ENCODE measurements around the gene UNC5B.

Gene UNC5B

DNA sequence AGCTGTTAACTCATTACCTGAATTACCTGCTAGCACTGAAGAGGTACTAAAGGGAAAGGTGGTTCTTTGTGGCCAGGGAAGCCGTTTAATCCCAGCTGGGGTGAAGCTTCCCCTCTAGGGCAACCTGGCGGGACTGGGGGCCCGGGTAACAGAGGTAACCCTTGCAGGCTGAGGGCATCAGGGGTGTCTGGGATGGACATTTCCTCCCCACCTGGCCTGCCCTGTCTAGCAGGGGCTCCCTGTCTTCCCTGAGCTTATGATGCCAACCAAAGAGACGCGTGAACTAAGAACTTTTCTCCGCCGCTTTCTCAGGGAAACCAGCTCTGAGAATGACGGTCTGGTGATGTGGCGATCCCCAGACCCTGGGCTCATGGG, 52.8 kb downstream of the UNC5B start:
- TF ChIP-seq CTCF (IDR thresholded peaks at IDR 0.05) = no peak
- H3K4me3 ChIP-seq = no peak overlapping the region
- DNase-seq (ENCODE audit: low spot score) = no peak
- peak overlapping the region in 1 of 2 donors; percentile 58 for H3K27ac ChIP-seq

DNA sequence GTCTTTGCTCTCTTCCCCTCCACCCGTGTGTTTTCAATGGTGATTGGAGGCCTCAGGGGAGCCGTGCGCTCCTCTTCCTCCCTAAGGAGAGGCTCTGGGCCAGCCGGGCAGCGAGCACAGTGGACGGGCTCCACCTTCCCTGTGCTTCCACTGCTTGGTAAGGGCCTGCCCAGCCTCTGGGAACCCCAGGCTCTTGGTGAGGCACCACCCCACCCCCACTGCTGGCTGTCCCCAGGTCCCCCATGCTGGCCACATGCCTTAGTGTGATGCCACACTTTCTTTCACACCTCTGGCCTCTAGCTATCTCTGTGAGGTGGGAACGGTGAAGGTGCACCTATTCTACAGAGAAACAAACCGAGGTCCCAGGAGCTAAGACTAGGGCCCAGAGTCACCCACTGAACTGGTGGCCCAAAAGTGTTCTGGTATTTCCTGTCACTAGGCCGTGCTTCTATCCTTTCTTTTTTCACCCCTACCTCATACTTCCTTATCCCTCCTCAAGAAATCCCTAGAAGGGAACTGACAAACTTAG, 53.3 kb downstream of the UNC5B start:
- no peak for DNase-seq (ENCODE audit: low spot score)
- TF ChIP-seq CTCF (IDR thresholded peaks at IDR 0.05) = no peak
- Histone ChIP-seq H3K4me3 (no peak overlapping the region), H3K27ac (peak overlapping the region in 1 of 2 donors; percentile 58)

DNA sequence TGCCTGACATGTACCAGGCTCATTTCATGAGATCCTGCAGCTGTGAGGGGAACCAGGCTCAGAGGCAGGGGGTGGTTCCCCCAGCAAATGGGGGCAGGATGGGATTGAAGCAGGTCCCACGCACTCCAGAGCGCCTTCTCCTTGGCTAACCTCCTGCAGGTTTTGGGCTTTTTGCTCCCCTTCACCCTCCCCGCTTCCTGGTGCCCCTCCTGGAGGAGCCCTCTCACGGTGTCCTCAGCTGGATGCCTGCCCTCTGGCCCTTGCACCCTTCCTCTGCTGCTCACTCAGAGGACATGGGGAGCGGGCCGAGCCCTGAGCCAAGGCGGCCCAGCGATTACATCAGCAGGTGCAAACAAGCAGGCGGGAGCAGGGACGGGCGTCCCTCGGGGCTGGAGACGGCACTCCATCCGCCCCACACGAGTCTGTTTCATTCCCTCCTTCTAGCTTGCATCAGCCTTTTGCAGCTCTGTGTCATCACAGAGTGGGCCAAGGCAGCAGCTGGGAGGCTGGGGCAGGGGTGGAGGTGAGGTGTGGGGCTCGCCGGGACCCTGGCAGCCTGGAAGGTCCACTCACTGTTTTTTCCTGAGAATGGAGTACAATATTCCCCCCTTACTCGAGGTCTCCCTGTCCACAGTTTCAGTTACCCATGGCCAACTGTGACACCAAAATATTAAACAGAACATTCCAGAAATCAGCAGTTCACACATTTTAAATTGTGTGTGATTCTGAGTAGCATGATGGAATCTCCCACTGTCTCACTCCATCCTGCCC, 54.0 kb downstream of the UNC5B start:
- TF ChIP-seq CTCF (IDR thresholded peaks at IDR 0.05) = no peak
- peak overlapping the region in 1 of 2 donors; percentile 58 for H3K27ac ChIP-seq
- DNase-seq (ENCODE audit: low spot score) = no peak
- no peak overlapping the region for H3K4me3 ChIP-seq

GRCh38 chr10:71266918-71267442, 54.6 kb downstream of the UNC5B start:
- Histone ChIP-seq H3K27ac (peak overlapping the region in 1 of 2 donors; percentile 74), H3K4me3 (no peak overlapping the region)
- DNase-seq (ENCODE audit: low spot score) = no peak
- TF ChIP-seq CTCF (IDR thresholded peaks at IDR 0.05) = no peak

- no peak for DNase-seq (ENCODE audit: low spot score)
- Histone ChIP-seq H3K27ac (peak overlapping the region in 1 of 2 donors; percentile 74), H3K4me3 (no peak overlapping the region)
- TF ChIP-seq CTCF (IDR thresholded peaks at IDR 0.05) = no peak
Measured at GRCh38 chr10:71267508-71268240, 55.3 kb downstream of the UNC5B start.

DNA sequence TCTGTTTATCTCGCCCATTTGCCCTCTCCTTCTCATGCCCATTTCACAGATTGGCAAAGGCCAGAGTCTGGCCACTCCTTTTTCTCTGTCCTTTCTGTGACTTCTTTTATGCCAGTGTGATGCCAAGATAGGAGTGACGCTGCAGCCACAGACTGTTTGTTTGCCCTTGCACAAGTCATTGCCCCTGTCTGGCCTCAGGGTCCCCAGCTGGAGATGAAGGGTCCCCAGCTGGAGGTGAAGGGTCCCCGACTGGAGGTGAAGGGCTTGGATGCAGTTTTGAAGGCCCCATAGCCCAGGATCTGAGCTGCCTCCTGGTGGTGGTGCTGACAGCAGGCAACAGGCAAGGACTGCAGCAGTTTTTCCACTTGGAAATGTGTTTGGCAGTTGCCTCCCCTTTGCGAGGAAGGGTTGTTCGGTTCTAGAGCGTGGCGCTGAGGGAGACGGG, 55.9 kb downstream of the UNC5B start:
- peak; percentile 27 for TF ChIP-seq CTCF (IDR thresholded peaks at IDR 0.05)
- no peak for DNase-seq (ENCODE audit: low spot score)
- H3K27ac ChIP-seq = peak overlapping the region in 1 of 2 donors; percentile 74
- no peak overlapping the region for H3K4me3 ChIP-seq
